ENCODE results near the gene PRKG1.

Gene PRKG1

GRCh38 chr10:51607463-51607835 lies 533.2 kb downstream of the PRKG1 start:
- Histone ChIP-seq H3K4me1 (ENCODE audit: control insufficient read depth, low read length) (no peaks in the 10 kb centered on the region), H3K27me3 (ENCODE audit: control insufficient read depth, low read length) (no peaks in the 10 kb centered on the region), H3K9me3 (ENCODE audit: control insufficient read depth, insufficient read depth, low read length) (no peaks in the 10 kb centered on the region), H3K4me2 (ENCODE audit: low read length) (no peak overlapping the region), H3K36me3 (ENCODE audit: control insufficient read depth, low read length) (no peaks in the 10 kb centered on the region), H3K79me2 (ENCODE audit: control insufficient read depth, low read length) (no peaks in the 10 kb centered on the region), H3K4me3 (ENCODE audit: low read length) (no peak overlapping the region), H3K27ac (ENCODE audit: low read depth, low read length) (no peak overlapping the region), H3F3A (ENCODE audit: control insufficient read depth, insufficient read depth) (no peaks in the 10 kb centered on the region), H4K20me1 (ENCODE audit: control insufficient read depth, insufficient read depth, low read depth, low read length) (no peaks in the 10 kb centered on the region), H3K9me2 (replicated peaks; ENCODE audit: control insufficient read depth, low read length) (no peaks in the 10 kb centered on the region)
- no peak for TF ChIP-seq EZH2phosphoT487 (IDR thresholded peaks at IDR 0.05; ENCODE audit: borderline replicate concordance, low read length)
- TF ChIP-seq CTCF (IDR thresholded peaks at IDR 0.05; ENCODE audit: low read depth, low read length, poor library complexity, severe bottlenecking): no peak

GRCh38 chr10:51608211-51608610 lies 533.9 kb downstream of the PRKG1 start:
- Histone ChIP-seq H3K9me3 (ENCODE audit: control insufficient read depth, insufficient read depth, low read length) (no peaks in the 10 kb centered on the region), H3K36me3 (ENCODE audit: control insufficient read depth, low read length) (no peaks in the 10 kb centered on the region), H3K4me1 (ENCODE audit: control insufficient read depth, low read length) (no peaks in the 10 kb centered on the region), H3K27ac (ENCODE audit: low read depth, low read length) (no peak overlapping the region), H3K79me2 (ENCODE audit: control insufficient read depth, low read length) (no peaks in the 10 kb centered on the region), H3F3A (ENCODE audit: control insufficient read depth, insufficient read depth) (no peaks in the 10 kb centered on the region), H3K4me2 (ENCODE audit: low read length) (no peak overlapping the region), H3K9me2 (replicated peaks; ENCODE audit: control insufficient read depth, low read length) (no peaks in the 10 kb centered on the region), H3K4me3 (ENCODE audit: low read length) (no peak overlapping the region), H3K27me3 (ENCODE audit: control insufficient read depth, low read length) (no peaks in the 10 kb centered on the region), H4K20me1 (ENCODE audit: control insufficient read depth, insufficient read depth, low read depth, low read length) (no peaks in the 10 kb centered on the region)
- no peak for TF ChIP-seq EZH2phosphoT487 (IDR thresholded peaks at IDR 0.05; ENCODE audit: borderline replicate concordance, low read length)
- TF ChIP-seq CTCF (IDR thresholded peaks at IDR 0.05; ENCODE audit: low read depth, low read length, poor library complexity, severe bottlenecking): no peak

- Histone ChIP-seq H3K4me2 (ENCODE audit: low read length) (no peak overlapping the region), H3K4me3 (ENCODE audit: low read length) (no peak overlapping the region), H3K9me2 (replicated peaks; ENCODE audit: control insufficient read depth, low read length) (no peaks in the 10 kb centered on the region), H3K27ac (ENCODE audit: low read depth, low read length) (no peak overlapping the region), H3K36me3 (ENCODE audit: control insufficient read depth, low read length) (no peaks in the 10 kb centered on the region), H3K79me2 (ENCODE audit: control insufficient read depth, low read length) (no peaks in the 10 kb centered on the region), H3K9me3 (ENCODE audit: control insufficient read depth, insufficient read depth, low read length) (no peaks in the 10 kb centered on the region; the same call in 1 of the 2 replicates), H3F3A (ENCODE audit: control insufficient read depth, insufficient read depth) (no peaks in the 10 kb centered on the region), H3K27me3 (ENCODE audit: control insufficient read depth, low read length) (no peaks in the 10 kb centered on the region), H3K4me1 (ENCODE audit: control insufficient read depth, low read length) (no peaks in the 10 kb centered on the region), H4K20me1 (ENCODE audit: control insufficient read depth, insufficient read depth, low read depth, low read length) (no peaks in the 10 kb centered on the region)
- no peak for TF ChIP-seq CTCF (IDR thresholded peaks at IDR 0.05; ENCODE audit: low read depth, low read length, poor library complexity, severe bottlenecking)
- TF ChIP-seq EZH2phosphoT487 (IDR thresholded peaks at IDR 0.05; ENCODE audit: borderline replicate concordance, low read length): no peak
Measured at GRCh38 chr10:51615764-51616298, 541.5 kb downstream of the PRKG1 start.
